GM21381 (cell line): ENCODE measurements around the gene CTSZ.
A peak's percentile ranks its signal among the peaks of the same experiment; 100 is the strongest.
"Not testable (repeated sequence)": the region's sequence is repeated elsewhere in the genome, so short reads cannot be mapped to it uniquely, and the experiment has no call there.

Experiments
- ATAC-seq: cut with Tn5 transposase; IDR thresholded peaks from one replicate; pipeline ENCODE4 v1.9.1; 2021; ENCODE audit warnings: mild to moderate bottlenecking, moderate library complexity; ENCODE audit not compliant: unreplicated experiment

Gene CTSZ

DNA sequence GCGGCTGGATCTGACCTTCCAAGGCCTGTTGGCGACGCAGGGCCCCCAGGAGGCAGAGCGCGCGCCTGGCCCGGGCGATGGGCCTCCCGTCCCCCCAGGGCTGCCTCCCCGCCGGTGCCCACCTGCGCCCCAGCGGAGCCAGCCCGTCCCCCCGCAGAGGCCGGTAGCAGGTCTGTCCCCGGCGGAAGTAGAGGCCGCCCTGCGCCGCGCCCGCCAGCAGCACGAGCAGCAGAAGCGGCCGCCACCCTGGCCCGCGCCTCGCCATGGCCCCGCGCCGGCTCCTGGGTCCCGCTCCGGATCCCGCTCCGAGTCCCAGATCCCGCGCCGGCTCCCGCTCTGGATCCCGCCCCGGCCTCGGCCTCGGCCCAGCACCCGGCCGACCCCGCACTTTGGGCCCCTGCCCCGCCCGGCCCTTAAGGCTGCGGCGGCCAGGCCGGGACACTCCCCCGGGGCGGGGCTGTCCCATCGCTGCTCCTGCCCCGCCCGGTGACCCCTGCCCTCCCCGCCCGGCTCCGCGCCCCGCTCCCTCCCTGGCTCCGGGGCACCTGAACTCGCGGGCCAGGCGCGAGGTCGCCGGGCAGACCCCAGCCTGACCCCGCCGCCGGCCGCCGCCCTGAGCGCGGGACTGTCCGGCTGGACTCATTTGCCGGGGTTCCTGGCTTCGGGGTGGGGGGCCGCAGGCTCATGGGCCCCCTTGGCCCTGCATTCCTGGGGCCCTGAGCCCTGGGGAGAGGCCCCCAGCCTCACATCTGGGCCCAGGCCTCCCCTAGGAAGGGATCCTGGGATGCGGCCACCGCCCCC, at the start of gene CTSZ:
Gene CTSZ, minus strand, starts transcription at position 391 of the 801 bp plus-strand sequence. Its CDS starts 126 bp downstream, at position 265.
- ATAC-seq = peak; percentile 29

DNA sequence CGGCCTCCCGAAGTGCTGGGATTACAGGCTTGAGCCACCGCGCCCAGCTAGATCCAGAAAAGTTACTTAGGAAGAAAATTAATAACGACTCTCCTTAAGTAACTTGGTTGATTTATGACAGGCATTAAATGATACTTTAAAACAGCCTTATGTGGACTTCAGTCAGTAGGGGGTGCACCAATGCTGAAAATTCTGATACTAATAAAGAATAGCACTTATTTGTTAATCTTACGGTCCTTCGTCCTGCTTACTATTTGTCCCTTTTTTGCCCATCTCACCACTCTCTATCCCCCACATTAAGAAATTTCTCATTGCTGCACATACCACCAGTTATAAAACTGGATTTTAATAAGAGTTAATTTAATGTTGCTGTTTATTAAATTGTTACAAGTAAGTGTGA, 48.2 kb upstream of the CTSZ start:
- no peak for ATAC-seq

- ATAC-seq = no peak
These were observed 44.7 kb upstream of the CTSZ start for GRCh38 chr20:59051666-59052185.

DNA sequence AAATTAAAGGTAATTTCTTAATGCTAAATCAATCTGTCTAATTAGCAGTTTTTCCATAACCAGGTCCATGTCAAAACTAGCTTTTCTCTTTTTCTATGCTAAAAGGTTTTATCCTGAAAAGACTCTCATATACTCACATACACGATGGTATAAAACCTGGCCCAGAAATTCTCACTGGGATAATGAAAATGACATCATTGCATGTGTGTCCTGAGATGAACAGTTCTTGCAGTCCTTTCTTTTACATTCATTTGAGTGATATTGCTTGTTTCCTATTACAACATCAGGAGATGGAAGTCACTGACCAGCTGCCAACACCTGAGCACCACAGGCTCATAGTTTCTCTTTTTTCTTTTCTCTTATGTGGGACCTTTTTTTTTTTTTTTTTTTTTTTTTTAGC, 43.4 kb upstream of the CTSZ start:
- ATAC-seq = no peak

GRCh38 chr20:59048681-59049030, 41.6 kb upstream of the CTSZ start:
- ATAC-seq = no peak

DNA sequence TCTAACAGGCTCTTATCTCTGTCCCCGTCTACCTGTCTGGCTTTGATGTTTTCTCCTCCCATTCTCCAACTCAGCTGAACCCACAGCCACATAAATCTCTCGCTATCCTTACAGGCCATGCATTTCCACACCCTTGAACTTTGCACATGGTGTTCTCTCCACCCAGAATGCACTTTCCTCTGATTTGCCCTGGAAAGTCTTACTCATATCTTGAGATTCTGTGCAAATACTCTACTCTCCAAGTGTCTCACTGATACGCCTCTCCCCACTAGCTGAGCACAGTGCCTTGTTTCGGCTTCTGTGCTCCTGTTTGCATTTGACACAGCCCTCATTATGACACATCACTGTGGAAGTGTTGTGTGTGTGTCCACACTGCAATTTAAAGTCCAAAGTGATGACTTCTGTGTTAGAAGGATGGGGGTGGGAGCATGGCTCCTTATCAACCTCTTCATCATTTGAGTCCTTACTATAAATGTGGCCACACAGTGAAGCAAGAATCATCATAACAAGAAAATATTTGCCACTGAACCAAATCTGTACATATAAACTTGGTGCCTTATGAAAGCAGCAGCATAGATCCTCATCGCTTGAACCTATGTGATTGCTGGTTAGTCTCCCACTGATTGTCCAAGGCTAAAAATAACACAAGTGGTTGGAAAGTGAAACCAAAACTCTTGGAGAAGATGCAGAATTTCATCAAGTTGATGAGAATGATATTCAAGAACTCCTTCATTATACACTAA, 41.1 kb upstream of the CTSZ start:
- no peak for ATAC-seq

GRCh38 chr20:59046862-59047261, 39.8 kb upstream of the CTSZ start:
- ATAC-seq = no peak

DNA sequence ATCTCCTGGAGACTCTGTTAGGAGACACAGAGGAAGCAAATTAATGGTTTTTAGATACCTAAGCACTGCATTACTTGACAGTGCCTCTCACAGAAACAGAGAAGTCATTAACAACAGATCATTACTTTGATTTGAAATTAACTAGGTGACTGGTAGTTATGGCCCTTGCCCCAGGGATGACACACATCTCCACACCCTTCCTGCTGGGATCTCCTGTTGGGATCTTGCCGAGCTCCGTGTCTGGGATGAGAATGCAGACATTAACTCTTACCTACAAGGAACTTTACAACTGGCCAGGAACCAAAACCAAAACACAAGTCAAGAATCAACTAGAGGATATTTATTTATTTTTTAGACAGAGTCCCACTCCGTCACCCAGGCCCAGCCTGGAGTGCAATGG, 37.7 kb upstream of the CTSZ start:
- ATAC-seq = no peak

DNA sequence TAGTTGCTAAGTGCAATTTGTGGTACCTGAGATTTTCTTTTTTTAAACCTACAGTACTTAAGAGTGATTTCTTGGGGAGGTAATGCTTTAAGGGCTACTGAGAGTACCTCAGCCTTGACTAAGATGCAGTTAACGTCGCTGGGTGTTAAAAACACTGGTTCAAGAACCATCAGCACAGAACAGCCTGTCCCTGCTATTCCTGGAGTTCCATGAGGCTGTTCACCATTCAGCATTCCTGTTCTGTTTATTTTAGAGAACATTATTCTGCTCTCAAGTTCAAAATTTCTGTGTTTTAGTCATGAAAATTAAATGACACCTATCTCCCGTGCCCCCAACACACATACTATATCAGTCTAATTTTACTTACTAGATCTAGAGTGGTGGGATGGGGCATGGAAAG, 37.2 kb upstream of the CTSZ start:
- no peak for ATAC-seq

DNA sequence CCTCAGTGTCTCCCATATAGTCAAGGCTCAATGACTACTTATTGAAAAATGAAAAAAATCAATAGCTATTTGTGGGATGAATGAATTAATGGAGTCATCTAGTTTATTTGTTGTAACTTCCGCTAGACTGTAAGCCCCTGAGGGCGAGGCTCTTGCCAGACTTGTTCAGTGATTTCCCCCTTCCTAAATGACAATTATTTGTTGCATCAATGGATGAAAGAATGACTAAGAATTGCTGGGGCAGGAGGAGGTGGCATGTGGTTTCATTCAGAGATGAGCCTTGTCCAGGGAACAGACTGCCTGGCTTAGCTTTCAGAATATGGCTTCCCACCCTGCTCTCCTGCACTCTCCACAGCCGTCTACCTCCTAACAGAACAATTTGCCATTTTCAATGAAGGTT, 36.6 kb upstream of the CTSZ start:
- no peak for ATAC-seq

DNA sequence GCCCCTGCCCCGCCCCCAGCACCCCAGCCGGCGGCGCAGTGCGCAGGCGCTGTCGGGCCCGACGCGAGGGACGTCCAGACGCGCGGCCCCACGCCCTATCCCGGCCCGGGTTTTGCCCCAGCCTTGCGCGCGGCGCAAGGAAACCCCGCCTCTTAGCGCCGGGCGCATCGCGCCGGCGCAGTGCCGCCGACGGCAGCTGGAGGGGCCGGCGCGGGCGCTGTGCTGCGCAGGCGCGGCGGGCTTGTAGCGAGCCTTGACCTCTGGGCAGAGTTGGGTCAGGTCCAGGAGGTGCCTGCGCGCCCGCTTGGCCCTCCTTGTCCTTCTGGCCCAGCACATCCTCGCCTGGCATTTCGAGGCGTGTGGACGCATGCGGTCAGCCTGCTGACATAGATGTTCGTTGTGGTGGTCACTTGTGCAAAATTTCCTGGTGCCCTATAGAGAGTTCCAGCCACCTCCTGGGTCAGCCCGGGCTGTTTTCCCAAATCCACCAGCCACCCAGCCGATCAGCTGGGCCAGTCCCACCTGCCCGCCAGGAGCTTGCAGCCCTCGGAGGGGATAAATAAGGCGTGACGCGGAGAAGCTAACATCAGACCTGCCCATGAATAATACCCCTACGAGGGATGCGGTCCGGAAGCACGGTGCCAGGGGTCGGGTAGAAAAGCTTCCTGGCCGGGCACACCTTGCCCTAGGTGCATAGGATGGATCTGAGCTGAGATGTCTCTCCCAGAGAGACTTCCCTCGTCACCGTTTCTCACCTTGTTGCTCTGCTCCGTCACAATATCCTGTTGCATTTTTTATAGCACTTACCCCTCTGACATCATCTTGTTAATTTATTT, 36.0 kb upstream of the CTSZ start:
- ATAC-seq = peak; percentile 91

- peak; percentile 33 for ATAC-seq
These were observed 35.2 kb upstream of the CTSZ start, which contains the start of gene PRELID3B for GRCh38 chr20:59042151-59042795. Gene PRELID3B, minus strand, starts transcription at chr20:59042786. Its CDS starts 56 bp downstream, at chr20:59042730.

- ATAC-seq = not testable (repeated sequence)
These were observed 34.4 kb upstream of the CTSZ start for GRCh38 chr20:59041487-59041886.

- no peak for ATAC-seq
These were observed 33.6 kb upstream of the CTSZ start for GRCh38 chr20:59040667-59041066.

- ATAC-seq = no peak
These were observed 32.2 kb upstream of the CTSZ start for GRCh38 chr20:59039233-59039632.

DNA sequence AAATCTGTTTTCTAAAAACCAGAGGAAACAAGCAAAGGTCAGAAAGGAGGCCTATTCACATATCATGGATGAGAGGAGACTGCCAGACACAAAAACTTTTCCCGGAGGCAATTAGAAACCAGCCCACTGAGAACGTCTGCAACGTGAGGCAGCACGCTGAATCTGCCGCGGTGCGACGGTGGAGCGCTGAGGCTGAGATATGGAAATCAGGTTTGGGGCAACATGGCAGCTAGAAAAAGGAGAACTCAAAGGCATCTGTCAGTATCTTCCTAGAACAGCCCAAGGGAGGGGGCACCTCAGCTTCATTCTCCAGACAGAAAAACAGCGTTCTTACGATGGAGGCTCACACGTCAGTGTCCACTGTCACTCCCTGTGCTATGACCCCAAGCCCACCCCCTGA, 30.3 kb upstream of the CTSZ start:
- no peak for ATAC-seq

DNA sequence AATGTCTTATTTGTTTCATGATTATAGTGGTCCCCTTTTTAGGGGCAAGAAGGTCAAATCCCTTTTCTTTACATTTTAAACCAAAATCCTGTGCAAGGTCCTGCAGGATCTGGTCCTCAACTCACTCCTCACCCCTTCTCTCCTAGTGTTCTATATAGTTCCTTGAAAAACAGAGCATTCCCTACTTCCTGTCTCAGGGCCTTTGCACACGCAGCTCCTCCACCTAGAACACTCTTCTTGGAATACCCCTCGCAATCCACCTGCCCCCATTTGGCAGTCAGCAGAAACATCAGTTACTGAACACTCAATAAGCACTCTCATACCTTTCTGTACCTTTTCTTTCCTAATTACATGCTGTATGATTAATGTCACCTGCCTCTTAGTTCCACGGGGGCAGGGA, 28.3 kb upstream of the CTSZ start:
- no peak for ATAC-seq

GRCh38 chr20:59033616-59034165, 26.6 kb upstream of the CTSZ start:
- no peak for ATAC-seq

GRCh38 chr20:59033093-59033492, 26.0 kb upstream of the CTSZ start:
- ATAC-seq = no peak

DNA sequence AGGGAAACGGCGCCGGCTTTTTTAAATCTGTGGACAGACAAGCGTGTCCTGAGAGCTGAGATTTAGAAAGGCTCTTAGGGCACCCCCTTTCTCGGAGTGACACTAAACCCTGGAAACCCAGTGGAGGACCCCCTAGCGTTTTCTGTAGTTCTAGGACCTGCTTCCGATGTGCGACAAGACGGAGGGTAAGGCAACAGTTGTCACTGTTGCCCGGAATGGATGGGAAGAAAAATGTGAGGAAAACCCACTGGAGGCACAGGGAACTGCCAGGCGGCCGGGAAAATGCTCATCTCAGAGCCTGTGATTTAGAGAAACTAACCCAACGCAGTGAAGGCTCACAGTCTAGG, 25.6 kb upstream of the CTSZ start:
- ATAC-seq = no peak
